Ishikawa (cell line): Measurements from ENCODE around the gene PNRC2.

Source experiments
- RAD21 ChIP-seq: IDR thresholded peaks from 2 replicates; pipeline ENCODE4 v1.6.1; 2012; ENCODE audit warnings: low read depth
- TEAD4 ChIP-seq: IDR thresholded peaks from 2 replicates; pipeline ENCODE4 v1.6.1; 2012
- ZBTB7A ChIP-seq: IDR thresholded peaks from 2 replicates; pipeline ENCODE4 v1.6.1; 2012; ENCODE audit warnings: low read depth

- TF ChIP-seq ZBTB7A = no peak
- no peak for TF ChIP-seq RAD21
- TF ChIP-seq TEAD4 = no peak
These were observed 2.5 kb upstream of the PNRC2 start for GRCh38 chr1:23957096-23957495.
